Esophagus muscularis mucosa (tissue), 4 donors: ENCODE data around the gene GALT. TPM values are rescaled to one million over a fixed set of nuclear protein-coding genes. Genes with fewer than 3 reads are reported as not detected.
A peak's percentile ranks its signal among the peaks of the same experiment; 100 is the strongest.

Experiments
- DNase-seq: peaks from one replicate; pipeline ENCODE4 v3.0.0-alpha.2; 2017; ENCODE audit errors: extremely low spot score
- H3K27ac ChIP-seq, 4 donors: fragments of 200-600 bp; sonication (generic); replicated peaks in 1 of 4; 1 replicate in 3 of 4; 2 replicates in 1 of 4; pipeline ENCODE4 v1.5.1; 2016 to 2019; ENCODE audit warnings: mild to moderate bottlenecking in 1 of 4
- H3K27me3 ChIP-seq, 4 donors: fragments of 200-600 bp; sonication (generic); one replicate each; pipeline versions ENCODE4 v1.5.1 to v1.6.0; 2016 to 2019
- H3K36me3 ChIP-seq, 4 donors: fragments of 200-600 bp; sonication (generic); one replicate each; pipeline ENCODE4 v1.5.1; 2016 to 2019
- H3K4me1 ChIP-seq, 4 donors: fragments of 200-600 bp; sonication (generic); one replicate each; pipeline ENCODE4 v1.5.1; 2016 to 2019
- H3K4me3 ChIP-seq, 4 donors: fragments of 200-600 bp; sonication (generic); 1 replicate in 2 of 4; 2 replicates in 2 of 4; pipeline ENCODE4 v1.5.1; 2016 to 2019; ENCODE audit warnings: mild to moderate bottlenecking in 4 of 4, moderate library complexity in 1 of 4
- H3K9me3 ChIP-seq, 4 donors: fragments of 200-600 bp; sonication (generic); 1 replicate in 3 of 4; 2 replicates in 1 of 4; pipeline ENCODE4 v1.5.1; 2016 to 2019
- EP300 ChIP-seq: sonication (generic); formaldehyde crosslinking; IDR thresholded peaks from one replicate; pipeline ENCODE4 v1.6.1; 2017; ENCODE audit warnings: antibody characterized with exemption
- POLR2A ChIP-seq: fragments of 450-650 bp; IDR thresholded peaks from one replicate; pipeline ENCODE4 v1.6.1; 2017; ENCODE audit warnings: antibody characterized with exemption, moderate library complexity, mild to moderate bottlenecking, low read depth
- POLR2AphosphoS5 ChIP-seq, 2 donors: sonication (generic); formaldehyde crosslinking; IDR thresholded peaks; one replicate each; pipeline ENCODE4 v1.6.1; 2017; ENCODE audit warnings: antibody characterized with exemption in 2 of 2
- WGBS: methylation state at CpG from one replicate; pipeline ENCODE4 v1.1.5; 2018; 5-methylcytosine and 5-hydroxymethylcytosine counted together
- intact Hi-C: fragments of 100-400 bp; cut with DNase I; formaldehyde crosslinking; loops from one replicate; pipeline ENCODE4 v1.15.1; 2023
- total RNA-seq, 4 donors: library from RNA; depleted of rRNA; stranded (reverse); fragments of >200 nt; gene quantifications; one replicate each; pipeline versions ENCODE4 v1.1.0 to v1.2.1, GENCODE V29; 2016
- TF ChIP-seq, protein P1 (sequence below), 3 experiments: fragments of 200-600 bp in 2 of 3; fragments of 450-650 bp in 1 of 3; sonication (generic) in 2 of 3; IDR thresholded peaks; one replicate each; pipeline ENCODE4 v1.5.1; 2017 to 2019; ENCODE audit warnings: antibody characterized with exemption in 3 of 3, mild to moderate bottlenecking in 2 of 3, moderate library complexity in 1 of 3

GALT gene
- total RNA-seq, 4 donors from 2014 or later = 15.9 to 34.7 (median 22.9) TPM

DNA sequence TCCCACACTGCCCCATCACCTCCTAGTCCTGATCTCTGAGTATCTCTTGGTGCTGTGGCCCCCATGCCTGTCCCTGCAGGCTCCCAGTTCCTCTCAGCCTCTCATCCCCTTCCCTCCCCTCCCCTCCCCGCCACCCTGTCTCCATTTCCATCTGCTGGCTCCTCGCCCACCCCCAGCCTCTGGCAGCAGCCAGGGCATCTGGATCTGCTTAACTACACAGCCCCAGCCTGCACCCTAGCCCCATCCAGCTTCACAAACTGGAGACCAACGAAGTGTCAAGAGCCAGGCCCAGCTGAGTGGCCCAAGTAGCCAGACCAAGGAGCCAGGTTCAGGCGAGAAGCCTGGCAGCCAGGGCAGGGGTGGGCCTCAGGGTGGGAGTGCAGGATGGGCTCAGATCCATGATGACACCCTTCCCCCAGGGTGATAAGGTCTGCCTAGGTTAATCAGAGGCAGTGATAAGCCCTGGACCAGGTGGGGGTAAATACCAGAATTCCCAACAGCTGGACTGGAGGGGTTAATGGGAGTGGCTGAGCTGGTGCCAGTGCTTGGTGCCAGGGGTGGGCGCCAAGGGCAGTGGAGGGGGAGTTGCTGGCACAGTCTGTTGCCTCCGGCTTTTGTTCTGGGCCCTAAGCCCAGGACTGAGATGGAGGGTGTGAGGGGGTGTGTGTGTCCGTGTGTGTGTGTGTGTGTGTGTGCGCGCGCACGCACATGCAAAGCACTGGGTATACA lies 8.0 kb downstream of the GALT start:
- peak overlapping the region in 2 of 4 donors; percentile 10 to 51 for H3K4me3 ChIP-seq
- DNase-seq = no peak
- WGBS = 34% methylated on average over 8 of the region's 11 CpGs
- TF ChIP-seq EP300 = no peak
- TF ChIP-seq POLR2A = no peak
- peak; percentile 59 to 67 for TF ChIP-seq POLR2AphosphoS5 (IDR thresholded peaks at IDR 0.05)
- TF ChIP-seq, protein P1, sequence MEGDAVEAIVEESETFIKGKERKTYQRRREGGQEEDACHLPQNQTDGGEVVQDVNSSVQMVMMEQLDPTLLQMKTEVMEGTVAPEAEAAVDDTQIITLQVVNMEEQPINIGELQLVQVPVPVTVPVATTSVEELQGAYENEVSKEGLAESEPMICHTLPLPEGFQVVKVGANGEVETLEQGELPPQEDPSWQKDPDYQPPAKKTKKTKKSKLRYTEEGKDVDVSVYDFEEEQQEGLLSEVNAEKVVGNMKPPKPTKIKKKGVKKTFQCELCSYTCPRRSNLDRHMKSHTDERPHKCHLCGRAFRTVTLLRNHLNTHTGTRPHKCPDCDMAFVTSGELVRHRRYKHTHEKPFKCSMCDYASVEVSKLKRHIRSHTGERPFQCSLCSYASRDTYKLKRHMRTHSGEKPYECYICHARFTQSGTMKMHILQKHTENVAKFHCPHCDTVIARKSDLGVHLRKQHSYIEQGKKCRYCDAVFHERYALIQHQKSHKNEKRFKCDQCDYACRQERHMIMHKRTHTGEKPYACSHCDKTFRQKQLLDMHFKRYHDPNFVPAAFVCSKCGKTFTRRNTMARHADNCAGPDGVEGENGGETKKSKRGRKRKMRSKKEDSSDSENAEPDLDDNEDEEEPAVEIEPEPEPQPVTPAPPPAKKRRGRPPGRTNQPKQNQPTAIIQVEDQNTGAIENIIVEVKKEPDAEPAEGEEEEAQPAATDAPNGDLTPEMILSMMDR (IDR thresholded peaks at IDR 0.05) = peak in 1 of 3 experiments; percentile 8
- H3K36me3 ChIP-seq = peaks cover 4 to 23% (median 10%) of the 10 kb centered on the region in 4 donors
- peak overlapping the region; percentile 80 to 83 (median 82) for H3K27ac ChIP-seq
- peaks cover 45 to 59% (median 52%) of the 10 kb centered on the region in 4 donors for H3K4me1 ChIP-seq
- no peaks in the 10 kb centered on the region for H3K27me3 ChIP-seq
- no peaks in the 10 kb centered on the region for H3K9me3 ChIP-seq
- intact Hi-C loops = loop anchor here (10.0 kb wide), 1 partner anchor 60 kb away; no protein-coding TSS in a partner anchor

DNA sequence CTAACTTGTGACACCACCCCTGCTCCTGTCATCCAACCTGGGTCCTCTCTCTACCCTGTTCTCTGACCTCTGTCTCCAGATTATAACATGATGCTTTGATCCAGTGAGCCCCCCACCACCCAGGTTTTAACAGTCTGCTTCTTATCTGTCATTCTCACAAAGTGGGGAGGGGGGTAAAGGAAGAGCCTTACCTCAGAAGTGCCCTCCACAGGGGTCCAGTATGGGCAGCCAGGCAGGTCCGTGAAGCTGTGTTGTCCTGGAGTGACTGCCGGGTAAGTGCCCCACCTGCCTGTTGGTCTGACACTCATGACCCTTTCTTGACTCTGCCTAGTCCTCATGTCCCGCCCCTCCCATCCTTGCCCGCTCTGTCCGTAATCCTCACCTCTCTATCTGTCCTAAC lies 8.9 kb downstream of the GALT start:
- H3K27ac ChIP-seq = peak overlapping the region; percentile 80 to 83 (median 82)
- H3K4me3 ChIP-seq = no peak overlapping the region
- TF ChIP-seq POLR2AphosphoS5 (IDR thresholded peaks at IDR 0.05) (no peak), POLR2A (no peak), EP300 (no peak)
- TF ChIP-seq, protein P1 (IDR thresholded peaks at IDR 0.05) = no peak
- intact Hi-C loops = loop anchor here (10.0 kb wide), 1 partner anchor 61 kb away; no protein-coding TSS in a partner anchor
- peaks cover 45 to 57% (median 52%) of the 10 kb centered on the region in 4 donors for H3K4me1 ChIP-seq
- H3K36me3 ChIP-seq = peaks cover 5 to 27% (median 14%) of the 10 kb centered on the region in 4 donors
- H3K9me3 ChIP-seq = no peaks in the 10 kb centered on the region
- no peaks in the 10 kb centered on the region for H3K27me3 ChIP-seq
- DNase-seq = no peak
- WGBS = 73% methylated on average over 5 of the region's 5 CpGs

DNA sequence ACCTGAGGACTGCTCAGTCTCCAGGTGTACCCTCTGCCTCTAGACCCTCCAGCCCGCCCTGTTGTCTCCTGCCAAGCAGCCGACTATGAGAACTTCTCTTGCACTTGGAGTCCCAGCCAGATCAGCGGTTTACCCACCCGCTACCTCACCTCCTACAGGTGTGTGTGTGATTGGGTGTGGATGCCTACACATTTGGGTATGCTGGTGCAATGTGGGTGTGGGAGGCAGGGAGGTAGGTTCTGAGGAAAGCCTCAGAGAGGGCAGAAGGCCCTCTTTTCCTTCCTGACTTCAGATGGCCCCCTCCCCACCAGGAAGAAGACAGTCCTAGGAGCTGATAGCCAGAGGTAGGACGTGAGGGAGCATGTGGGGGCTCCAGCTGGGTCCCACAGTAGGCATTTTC lies 10.5 kb downstream of the GALT start:
- intact Hi-C loops = loop anchor here (10.0 kb wide), 1 partner anchor 62 kb away; no protein-coding TSS in a partner anchor
- Histone ChIP-seq H3K27me3 (no peaks in the 10 kb centered on the region), H3K4me3 (no peak overlapping the region), H3K27ac (no peak overlapping the region), H3K9me3 (no peaks in the 10 kb centered on the region), H3K36me3 (peaks cover 18 to 43% (median 30%) of the 10 kb centered on the region in 4 donors), H3K4me1 (peaks cover 35 to 41% (median 38%) of the 10 kb centered on the region in 4 donors)
- 100% methylated on average over 4 of the region's 5 CpGs for WGBS
- no peak for DNase-seq
- TF ChIP-seq POLR2A (no peak), POLR2AphosphoS5 (IDR thresholded peaks at IDR 0.05) (no peak)
- TF ChIP-seq, protein P1 (IDR thresholded peaks at IDR 0.05) = no peak

DNA sequence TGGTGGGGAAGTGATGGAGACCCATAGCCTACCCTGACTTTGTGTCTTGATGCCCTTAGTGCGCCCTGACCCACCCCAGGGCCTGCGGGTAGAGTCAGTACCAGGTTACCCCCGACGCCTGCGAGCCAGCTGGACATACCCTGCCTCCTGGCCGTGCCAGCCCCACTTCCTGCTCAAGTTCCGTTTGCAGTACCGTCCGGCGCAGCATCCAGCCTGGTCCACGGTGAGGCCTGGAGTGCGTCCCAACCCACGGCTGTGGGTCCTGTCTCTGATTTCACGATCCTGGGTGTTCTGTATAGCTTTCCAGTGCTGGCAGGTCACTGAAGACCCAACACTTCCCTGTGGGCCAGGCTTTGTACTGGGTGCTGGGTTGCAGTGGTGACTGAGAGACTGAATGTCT lies 12.0 kb downstream of the GALT start:
- intact Hi-C loops = loop anchor here (10.0 kb wide), 1 partner anchor 64 kb away; no protein-coding TSS in a partner anchor
- DNase-seq = no peak
- peaks cover 18 to 45% (median 36%) of the 10 kb centered on the region in 4 donors for H3K36me3 ChIP-seq
- H3K4me1 ChIP-seq = peaks cover 21 to 31% (median 23%) of the 10 kb centered on the region in 4 donors
- H3K27ac ChIP-seq = no peak overlapping the region
- no peak overlapping the region for H3K4me3 ChIP-seq
- no peaks in the 10 kb centered on the region for H3K9me3 ChIP-seq
- WGBS = 90% methylated on average over 14 of the region's 14 CpGs
- TF ChIP-seq EP300 = no peak
- TF ChIP-seq POLR2AphosphoS5 (IDR thresholded peaks at IDR 0.05) = no peak
- TF ChIP-seq POLR2A = no peak
- TF ChIP-seq, protein P1 (IDR thresholded peaks at IDR 0.05) = no peak
- H3K27me3 ChIP-seq = no peaks in the 10 kb centered on the region
